NCI-H2107 (cell line): Measurements from ENCODE around the gene CLGN.

Experiments used
- DNase-seq: peaks from one replicate; lab custom pipeline; 2025; lab: John Stamatoyannopoulos, UW

CLGN gene

DNA sequence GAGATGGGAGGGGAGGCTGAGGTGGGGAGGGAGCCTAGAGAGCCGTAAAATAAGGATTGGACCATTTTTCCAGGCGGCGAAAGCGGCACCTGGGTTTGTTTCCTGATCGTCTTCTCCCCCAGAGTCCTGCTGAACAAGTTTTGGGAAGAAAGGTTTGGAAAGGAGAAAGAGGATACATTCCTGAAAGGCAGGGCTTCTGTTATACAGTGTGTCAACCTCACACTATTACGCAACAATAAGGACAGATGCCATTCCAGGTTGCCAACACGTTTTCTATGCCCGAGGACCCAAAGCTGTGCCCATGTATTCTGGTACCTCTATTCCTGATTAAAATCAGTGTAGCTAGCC is 53.3 kb downstream of the CLGN start:
- no peak for DNase-seq

DNA sequence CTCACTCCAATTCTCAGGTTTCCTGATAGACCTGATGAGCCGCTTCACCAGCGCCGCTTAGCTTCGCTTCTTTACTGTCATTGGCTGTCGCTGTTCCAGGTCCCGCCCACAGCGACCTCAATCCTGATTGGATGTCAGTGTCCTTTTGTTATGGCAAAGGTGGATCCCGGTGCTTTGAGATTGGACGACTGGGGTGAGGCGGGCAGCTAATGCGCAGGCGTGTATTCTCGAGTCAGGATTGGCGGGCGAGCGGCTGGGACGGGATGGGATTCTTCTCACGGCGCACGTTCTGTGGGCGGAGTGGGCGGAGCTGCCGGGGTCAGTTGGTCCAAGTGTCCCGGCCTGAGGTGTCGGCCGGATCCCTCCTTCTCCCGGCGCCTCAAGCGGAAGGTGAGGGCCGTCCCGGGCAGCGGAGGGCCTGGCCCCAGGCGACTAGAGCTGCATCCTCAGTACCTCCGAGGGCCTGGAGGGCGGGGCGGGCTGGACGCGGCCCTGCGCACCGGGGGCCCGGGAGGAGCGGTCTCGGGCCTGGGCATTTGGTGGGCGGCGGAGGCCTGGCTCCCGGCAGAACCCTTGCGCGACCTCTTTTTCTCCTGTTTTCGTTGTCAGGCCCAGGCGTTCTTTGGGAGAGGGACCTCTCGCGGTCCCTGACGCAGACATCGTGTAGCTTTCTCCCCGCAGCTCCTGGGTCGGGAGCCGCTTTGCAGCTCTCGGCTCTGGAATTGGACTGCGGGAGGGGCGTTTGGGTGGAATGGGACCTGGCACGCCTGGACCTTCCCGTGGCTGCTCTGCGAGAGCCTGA is 53.9 kb downstream of the CLGN start, which contains the start of gene SCOC:
SCOC (plus strand) TSS at position 319 of the 802 bp plus-strand sequence. CDS start 5,525 bp downstream, outside the sequence.
- peak; percentile 85 for DNase-seq

DNA sequence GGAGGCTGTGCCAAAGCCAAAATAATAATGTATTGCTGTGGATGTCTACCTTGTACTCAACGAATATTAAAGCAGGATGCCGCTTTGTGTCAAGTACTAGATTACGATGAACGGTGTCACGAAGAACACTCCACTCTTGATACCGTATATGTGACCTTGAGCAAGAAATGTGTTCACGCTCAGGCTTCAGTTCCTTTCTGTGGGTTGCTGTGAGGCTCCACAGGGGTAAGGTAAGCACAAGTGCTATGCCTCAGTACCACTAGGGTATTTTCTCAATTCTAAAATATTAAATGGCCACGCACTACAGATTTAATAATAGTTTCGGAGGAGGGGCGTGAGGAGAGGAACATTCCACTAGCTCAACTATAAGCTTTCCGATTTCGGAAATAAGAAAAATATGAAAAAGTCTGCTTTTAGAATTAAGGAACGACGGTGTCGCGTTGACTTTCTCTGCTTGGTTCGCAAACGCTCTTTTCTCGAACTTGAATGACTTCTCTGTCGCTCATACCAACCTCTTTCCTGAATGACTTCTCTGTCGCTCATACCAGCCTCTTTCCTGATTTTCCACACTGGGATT is 54.6 kb downstream of the CLGN start:
- DNase-seq, result no peak

DNA sequence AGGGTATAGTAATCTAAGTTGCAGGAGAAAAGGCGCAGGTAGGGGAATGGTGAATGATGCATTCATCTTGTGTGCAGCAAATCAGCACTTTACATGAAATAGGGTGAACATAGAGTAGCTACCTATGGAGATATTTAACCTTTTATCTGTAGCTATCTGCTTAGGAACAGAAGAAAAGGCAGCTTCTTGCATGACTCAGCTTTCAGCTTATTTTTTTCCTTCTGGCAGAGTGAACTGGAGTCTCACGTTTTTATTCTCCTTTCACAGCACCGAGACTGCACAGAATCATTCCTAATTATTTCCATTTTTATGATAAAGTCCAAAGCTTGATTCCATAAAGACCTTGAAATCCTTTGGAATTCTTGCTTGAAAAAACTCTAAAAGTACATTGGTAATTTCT is 58.8 kb downstream of the CLGN start:
- DNase-seq, result no peak

DNA sequence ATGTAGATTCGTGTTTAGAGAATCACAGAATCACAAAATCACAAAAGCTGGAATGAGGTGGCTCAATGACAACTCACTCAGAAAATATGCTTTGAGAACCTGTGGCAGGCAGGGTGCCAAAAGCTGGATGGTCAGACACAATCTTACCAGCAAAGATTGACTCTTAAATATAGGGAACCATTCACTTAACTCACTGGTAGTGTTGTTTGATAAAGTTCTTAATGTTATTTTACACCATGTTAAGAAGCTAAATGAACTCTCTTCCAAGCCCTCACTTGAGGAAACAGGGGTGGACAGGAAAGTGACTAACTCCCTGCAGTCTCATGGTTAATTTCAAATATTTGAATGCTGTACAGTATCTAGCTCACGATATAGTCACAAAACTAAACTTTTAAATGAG is 59.7 kb downstream of the CLGN start:
- DNase-seq, result no peak

DNA sequence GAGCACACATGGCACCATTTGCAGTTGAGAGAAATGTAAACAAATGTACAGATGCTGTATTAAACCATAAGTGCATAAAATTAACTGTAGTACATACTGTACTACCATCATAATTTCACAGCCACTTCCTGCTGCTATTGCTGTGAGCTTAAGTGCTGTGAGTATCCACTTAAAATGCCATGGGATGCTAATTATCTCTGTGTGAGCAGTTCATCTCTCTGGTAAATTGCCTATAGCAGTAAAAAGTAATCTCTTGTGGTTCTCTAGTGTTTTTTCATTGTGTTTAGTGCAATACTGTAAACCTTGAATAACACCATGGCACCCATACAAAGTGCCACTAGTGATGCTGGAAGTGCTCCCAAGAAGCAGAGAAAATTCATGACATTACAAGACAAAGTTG is 63.9 kb downstream of the CLGN start:
- peak; percentile 9 for DNase-seq

DNA sequence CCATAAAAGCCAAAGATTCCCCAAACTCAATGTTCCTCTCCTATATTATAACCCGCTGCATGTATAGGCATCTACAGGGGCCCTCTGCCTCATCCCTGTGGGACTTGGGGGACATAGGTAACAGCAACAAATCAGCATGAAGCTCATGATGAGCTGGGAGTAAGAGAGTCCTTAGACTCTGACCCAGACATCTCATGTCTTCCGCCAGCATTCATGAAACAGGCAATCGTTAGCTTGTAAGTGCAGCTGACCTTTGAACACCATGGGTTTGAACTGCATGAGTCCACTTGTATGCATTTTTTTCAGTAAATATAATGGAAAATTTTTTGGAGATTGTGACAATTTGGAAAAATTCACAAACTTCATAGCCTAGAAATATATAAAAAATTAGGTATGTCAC is 64.4 kb downstream of the CLGN start:
- no peak for DNase-seq

DNA sequence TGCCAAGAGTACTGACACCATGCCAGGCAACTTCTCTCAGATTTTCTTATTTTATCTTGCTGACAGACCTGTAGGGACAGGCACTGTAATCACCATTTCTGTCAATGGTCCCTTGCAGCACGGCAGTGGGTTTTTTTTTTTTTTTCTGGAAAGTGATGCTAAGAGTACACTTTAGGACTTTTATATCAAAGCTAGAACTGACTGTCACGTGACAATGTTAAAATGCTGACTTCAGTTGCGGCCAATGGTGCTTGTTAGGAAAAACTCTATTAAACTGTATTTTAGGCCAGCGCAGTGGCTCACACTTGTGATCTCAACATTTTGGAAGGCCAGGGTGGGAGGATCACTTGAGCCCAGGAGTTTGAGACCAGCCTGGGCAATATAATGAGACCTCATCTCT is 66.3 kb downstream of the CLGN start:
- DNase-seq, result no peak

DNA sequence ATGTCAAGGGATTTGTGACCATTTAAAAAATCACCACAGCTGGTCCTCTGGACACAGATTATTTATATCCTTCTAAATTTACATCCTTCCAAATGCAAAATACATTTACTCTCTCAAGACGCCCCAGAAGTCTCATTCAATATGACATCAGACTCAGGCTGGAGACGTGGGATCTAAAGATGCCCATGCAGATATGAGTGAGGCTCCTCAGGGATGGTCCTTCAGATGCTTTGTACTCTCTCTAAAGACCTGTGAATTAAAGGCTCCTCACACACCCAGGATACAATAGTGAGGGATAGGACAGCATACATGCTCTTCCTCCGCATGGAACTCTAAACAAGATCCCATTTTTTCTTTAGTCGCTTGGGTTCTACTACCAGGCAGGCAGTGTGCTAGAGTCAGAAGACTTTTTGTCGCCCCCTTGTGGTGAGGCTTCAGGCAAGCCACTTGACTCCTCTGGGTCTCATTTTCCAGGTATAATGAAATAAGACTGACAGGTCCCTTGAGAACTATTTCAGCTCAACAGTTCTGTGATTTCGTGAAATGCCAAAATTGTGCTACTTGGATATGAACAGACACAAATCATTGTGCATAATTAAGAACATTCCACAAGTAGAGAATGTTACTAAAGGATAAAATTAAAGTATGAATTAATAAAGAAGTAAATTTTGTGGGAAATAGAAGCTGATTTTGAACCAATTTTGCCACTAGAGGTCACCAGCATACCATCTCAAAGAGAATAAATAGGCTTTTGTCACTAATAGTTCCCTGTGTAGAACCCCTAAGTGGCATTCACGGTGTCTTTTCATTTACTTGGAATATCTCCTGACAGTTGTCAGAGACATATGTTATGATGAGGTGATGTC is 67.7 kb downstream of the CLGN start:
- peak; percentile 68 for DNase-seq

DNA sequence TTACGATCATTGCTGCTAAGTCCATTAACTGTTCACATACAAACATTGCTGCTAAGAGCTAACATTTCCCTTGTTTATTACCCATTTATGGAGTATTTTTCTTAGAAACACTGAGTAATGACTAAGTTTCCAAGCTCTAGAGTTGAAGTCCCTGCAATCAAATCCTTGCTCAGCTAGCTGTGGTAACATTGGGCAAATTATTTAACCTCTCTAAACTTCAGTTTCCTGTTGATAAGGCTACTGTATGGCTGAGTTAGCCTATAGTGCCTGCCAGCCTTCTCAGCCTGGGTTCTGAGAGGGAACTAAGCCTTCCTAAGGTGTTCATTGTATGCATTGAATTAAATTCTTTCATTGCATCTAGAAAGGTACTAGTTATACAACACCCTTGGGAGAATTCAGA is 69.2 kb downstream of the CLGN start:
- no peak for DNase-seq

DNA sequence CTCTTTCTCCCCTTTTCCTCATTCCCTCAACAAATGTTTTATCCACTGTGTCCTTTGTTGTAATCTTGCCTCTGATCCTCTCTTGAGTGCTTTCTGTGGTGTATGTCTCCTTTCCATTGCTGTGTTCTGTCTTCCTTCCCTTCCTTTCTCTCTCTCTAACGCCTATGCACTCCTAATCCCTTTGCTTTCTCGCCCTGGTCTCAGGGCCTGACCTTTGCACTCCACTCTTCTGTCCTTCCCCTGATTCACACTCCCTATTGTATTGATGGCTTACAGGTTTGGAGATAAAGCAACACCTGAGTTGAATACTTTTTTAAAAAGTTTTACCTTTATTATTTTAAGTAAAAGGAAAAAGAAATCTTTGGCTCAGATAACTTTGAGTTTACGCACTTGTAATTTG is 69.6 kb downstream of the CLGN start:
- no peak for DNase-seq

DNA sequence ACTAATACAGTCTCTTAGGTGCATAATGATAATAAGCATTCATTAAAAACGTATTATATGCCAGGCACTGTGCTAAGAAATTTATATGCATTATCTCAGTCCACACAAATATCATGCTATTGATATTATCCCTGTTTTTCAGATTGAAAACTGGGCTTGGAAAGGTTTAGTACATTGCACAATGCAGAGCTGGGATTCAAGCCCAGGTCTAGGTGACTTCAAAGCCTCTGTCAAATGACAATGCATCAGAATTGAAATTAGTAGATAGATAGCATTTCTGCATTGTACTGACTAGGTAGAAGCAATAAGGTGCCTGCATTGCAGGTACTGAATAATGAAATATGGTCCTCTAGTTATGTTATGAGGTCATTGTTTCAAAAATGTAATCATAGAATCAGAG is 72.2 kb downstream of the CLGN start:
- no peak for DNase-seq

DNA sequence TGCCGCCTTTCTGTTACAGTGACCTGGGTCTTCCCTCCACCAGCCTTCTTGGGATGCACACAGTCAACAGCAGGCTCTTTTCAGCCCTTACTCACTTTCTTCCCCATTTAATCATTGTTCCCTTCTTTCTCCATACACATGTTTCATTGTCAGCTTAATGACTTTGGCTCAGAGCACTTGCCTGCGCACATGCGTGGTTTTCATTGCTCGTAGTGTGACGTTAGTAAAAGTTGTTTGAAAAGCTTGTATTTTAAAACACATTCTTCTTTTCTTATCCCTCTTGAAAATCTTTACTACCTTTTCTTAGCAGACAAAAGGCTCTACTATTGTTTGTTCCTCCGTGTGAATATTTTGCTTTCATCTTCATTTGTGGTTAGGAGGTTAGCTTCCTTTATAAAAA is 73.7 kb downstream of the CLGN start:
- DNase-seq, result no peak

DNA sequence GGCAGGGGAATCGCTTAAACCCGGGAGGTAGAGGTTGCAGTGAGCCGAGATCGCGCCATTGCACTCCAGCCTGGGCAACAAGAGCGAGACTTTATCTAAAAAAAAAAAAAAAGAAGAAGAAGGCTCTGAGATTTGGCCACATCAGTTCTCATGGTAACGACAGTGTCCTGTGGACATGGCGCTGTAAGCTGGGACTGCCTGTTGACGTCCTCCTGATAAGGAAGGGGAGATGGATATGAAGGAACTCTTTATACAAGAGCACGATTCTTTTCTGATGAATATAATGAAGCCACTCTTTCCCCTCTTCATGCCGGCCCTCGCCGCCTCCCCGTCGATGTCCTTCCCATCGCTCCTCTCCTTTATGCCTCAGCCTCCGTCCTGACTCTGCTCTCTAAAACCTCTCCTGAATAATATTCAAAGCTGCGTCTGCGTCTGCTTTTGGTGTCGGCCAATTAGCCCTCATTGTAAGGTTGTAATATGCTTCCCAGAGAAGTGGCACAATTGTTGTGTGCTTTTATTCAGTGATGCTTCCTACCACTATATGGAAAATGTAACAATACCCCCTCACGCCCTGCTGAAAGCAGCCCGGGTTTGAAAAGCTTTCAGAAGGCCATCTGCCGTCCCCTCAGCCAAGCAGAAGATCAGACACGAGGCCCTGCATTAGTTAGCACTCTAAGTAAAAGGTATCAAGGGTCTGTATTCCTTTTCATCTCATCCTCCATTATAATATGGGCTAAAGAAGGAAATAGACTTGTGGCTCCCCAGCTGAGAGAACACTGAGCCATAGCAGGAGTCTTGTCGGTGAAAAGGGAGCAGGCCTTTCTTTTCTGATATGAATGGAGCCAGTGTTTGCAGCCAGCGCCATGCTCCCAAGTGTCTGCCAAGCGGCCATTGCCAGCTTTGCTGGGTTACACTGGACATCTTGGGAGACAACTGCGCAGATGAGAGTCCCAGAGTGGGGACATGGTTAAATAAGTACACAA is 76.1 kb downstream of the CLGN start:
- DNase-seq, result no peak

DNA sequence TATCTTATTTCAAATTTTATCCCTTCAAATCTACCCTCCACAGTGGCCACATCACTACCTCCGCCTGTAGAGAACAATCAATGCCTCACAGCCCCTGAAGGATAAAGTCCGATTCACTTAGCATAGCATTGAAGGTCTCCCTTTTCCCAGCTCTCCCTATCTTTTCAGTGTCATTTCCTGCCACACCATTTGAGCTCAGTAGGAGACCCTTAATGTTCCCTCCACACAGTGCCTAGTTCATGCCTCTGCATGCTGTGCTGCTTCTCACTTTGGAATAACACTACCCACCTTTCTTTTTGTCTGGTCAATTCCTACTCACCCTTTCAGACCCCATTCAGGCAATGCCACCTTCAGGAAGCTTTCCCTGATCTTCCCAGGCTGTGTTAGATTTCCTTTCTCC is 77.6 kb downstream of the CLGN start:
- no peak for DNase-seq

DNA sequence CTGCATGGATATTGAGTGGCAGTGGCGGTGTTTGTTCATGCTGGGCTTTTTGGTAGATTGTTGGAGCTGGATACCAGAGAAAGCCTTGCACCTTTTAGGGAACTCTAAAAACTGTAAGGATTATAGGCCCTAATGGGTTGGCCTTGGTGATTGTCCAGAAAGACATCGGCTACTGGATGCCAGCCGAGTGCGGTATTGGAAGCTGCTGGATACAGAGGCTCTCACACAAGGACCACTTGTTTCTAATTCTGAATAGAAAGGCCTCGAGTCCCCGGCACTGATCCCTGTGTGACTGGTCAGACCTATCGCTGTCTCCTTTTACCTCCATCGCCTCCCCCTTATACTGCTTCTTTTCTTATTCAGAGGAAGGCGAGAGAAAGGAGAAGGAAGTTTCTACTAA is 81.3 kb downstream of the CLGN start:
- DNase-seq, result no peak

DNA sequence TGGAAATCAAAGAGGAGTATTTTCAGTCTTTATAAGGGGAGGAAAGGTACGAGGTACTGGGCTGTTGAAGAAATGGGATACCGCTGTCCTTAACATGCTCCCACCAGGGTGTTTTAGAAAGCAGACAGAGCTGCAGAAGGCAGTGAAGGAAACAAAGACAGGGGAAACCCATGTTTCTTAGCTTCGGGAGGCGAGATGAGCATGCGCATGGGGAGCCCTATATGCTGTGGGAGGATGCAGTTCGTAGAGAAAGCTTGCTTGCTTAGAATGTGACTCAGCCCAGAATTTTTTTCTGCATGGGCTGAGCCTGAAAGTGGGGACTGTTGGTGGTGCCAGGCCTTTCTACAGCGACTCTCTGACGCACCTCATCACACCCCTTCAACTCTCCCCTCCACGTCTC is 82.8 kb downstream of the CLGN start:
- DNase-seq, result no peak

DNA sequence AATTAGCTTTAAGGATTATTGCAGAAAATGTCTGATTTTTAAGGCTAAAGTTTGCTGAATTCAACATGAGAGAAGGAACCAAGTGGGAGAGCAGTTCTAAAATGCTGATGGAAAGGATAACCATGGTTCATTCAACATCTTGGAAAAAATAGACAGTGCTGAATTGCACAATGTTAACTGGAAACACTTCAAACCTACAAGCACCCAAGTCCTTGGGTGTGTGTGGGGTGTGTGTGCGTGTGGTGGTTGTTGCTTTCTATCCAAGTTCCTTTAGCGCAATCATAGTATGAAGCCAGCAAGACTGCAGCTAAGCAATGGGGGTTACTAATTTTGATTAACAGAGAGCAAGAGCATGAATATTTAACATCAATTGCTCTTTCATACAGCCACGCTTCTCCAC is 83.3 kb downstream of the CLGN start:
- no peak for DNase-seq

DNA sequence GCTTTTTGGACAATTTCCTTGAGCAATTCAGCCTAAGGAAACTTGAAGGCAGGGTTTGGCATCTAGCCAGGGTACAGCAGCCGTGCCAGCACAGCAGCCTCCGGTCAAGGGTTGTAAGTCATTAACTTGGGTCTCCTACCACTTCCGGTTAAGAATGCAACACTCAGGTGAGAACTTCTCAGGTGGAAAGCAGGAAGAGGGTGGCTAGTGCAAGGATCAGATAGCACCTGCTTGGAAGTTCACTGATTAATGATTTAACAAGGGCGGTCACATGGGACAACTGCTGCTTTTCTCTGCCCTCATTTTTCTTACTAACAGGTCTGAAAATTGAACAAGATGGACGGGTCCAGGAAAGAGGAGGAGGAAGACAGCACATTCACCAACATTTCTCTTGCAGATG is 84.1 kb downstream of the CLGN start:
- no peak for DNase-seq

DNA sequence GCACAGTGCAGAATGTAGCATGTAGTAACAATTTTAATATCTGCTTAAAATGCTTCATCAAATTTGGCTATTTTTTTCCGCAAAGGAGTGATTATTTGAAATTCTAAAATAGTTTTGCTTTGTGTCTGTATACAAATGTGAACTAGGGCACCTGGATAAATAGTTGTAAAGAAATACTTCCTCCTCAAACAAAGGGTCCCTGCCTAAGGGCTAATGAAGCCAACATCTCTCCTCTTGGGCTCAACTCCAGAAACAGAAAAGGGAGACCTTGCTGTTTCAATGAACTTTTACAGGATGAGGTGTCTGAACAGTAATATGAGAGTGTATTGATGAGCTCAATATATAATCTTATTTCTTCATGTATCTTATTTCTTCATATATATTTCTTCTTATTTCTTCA is 84.8 kb downstream of the CLGN start:
- DNase-seq, result no peak
